ENCODE measurements around the gene PATZ1.
"Not testable (repeated sequence)": the region's sequence is repeated elsewhere in the genome, so short reads cannot be mapped to it uniquely, and the experiment has no call there.

The PATZ1 gene, protein sequence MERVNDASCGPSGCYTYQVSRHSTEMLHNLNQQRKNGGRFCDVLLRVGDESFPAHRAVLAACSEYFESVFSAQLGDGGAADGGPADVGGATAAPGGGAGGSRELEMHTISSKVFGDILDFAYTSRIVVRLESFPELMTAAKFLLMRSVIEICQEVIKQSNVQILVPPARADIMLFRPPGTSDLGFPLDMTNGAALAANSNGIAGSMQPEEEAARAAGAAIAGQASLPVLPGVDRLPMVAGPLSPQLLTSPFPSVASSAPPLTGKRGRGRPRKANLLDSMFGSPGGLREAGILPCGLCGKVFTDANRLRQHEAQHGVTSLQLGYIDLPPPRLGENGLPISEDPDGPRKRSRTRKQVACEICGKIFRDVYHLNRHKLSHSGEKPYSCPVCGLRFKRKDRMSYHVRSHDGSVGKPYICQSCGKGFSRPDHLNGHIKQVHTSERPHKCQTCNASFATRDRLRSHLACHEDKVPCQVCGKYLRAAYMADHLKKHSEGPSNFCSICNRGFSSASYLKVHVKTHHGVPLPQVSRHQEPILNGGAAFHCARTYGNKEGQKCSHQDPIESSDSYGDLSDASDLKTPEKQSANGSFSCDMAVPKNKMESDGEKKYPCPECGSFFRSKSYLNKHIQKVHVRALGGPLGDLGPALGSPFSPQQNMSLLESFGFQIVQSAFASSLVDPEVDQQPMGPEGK

DNA sequence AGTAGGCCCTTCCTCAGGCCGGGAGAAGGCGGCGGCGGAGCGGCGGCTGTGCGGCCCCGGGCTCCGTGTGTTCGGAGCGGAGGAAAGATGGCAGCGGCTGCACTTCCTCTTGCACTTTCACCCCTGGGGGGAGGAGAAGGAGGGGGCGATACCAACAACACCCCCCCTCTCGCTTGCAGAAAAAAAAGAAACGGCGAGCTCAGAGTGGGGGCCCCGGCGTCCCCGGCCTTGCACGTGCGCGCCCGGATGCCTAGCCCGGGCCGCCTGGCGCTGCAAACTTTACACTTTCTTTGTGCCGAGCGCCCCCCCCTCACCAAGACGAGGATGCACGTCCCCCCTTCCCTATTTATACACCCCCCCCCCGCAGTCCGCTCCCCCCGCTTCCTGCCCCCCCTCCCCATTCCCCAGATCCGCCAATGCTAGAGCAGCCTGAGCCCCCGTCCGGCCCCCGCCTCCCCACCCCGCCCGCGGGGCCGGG lies at the start of gene PATZ1:
Gene PATZ1, minus strand, starts transcription at position 92 of the 478 bp plus-strand sequence. CDS start 744 bp downstream, outside the sequence.
- DNase-seq = peak; percentile 44

DNA sequence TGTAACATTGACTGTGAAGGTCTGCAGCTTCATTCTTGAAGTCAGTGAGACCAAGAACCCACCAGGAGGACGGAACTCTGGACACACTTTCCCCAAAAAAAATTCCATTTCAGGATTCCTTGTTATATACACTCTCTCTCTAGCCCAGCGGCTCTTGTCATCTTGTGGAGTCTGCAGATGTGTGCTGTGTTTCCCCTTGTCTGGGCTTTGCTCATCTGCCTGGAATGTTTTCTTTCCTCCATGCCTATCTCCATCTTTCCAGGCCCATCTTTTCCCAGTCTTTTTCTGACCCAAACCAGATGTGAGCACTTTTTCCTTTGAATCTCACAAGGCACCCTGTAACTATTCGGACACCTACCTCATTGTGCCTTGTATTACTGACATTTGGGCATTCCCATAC lies 48.2 kb upstream of the PATZ1 start:
- no peak for DNase-seq

DNA sequence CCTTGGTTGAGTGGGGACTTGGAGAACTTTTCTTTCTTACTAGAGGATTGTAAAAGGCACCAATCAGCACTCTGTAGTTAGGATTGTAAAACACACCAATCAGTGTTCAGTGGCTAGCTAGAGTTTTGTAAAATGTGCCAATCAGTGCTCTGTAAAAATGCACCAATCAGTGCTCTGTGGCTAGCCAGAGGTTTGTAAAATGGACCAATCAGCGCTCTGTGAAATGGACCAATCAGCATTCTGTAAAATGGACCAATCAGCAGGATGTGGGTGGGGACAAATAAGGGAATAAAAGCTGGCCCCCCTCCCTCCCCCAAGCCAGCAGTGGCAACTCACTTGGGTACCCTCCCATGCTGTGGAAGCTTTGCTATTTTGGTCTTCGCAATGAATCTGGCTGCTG lies 47.7 kb upstream of the PATZ1 start:
- DNase-seq = no peak

DNA sequence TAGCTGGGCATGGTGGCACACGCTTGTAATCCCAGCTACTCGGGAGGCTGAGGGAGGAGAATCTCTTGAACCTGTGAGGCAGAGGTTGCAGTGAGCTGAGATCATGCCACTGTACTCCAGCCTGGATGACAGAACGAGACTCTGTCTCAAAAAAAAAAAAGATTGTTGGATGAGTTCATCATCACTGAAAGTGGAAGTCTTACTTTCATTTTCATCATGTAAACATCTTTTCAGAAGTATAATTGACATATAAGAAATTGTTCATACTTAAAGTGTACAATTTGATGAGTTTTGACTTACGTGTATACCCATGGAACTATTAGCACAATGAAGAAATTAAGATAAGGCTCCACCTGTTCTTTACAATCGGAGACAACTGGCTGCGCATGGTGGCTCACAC lies 32.5 kb upstream of the PATZ1 start:
- not testable (repeated sequence) for DNase-seq

DNA sequence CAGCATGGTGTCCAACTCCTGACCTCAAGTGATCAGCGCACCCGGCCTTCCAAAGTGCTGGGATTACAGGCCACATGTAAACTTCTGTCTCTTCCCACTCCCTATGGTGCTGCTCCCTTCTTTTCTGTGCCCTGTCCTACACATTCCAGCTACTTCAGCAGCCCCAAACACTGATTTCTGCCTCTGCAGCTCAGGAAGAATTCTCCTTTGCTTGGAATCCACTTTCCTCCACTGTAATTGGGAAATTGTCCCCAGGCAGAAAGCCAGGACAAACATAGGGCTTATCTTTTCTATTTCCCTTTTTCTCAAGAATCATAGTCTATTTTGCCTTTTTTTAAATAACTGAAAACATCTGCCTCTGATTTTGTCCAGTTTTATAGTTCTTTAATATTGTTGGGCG lies 32.0 kb upstream of the PATZ1 start:
- no peak for DNase-seq

DNA sequence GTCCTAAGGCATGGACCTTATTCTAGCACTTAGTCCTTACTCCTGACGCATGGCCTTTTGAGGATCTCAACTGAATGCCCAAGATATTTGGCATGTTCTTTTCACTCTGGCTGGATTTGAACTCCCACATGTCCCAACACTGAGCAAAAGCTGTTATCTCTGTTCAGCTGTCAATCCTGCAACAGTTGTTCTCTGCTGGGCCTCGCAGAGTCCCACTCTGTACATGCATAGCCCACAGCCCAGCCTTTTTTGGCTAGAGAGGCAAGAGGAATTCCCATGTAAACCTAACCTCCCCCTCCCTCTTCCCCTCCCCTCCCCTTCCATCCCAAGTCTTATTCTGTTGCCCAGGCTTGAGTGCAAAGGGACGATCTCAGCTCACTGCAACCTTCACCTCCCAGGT lies 31.5 kb upstream of the PATZ1 start:
- DNase-seq = no peak

DNA sequence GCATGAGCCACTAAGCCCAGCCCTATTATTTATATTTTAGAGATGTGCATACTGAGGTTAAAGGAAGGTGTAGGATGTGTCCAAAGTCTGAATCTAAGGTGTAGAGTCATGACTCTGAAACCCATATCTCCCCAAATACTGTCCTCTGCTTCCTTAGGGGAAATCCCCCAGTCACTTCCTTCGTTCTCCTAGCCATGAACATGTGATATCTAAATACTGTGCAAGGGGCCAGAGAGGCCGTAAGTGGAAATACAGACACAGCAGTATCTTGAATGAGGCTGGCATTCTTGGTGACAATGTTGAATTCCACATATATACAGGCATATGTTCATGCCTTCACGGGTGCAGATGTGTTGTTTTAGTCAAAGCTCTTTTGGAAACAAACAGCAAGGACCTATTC lies 21.3 kb upstream of the PATZ1 start:
- DNase-seq = no peak

DNA sequence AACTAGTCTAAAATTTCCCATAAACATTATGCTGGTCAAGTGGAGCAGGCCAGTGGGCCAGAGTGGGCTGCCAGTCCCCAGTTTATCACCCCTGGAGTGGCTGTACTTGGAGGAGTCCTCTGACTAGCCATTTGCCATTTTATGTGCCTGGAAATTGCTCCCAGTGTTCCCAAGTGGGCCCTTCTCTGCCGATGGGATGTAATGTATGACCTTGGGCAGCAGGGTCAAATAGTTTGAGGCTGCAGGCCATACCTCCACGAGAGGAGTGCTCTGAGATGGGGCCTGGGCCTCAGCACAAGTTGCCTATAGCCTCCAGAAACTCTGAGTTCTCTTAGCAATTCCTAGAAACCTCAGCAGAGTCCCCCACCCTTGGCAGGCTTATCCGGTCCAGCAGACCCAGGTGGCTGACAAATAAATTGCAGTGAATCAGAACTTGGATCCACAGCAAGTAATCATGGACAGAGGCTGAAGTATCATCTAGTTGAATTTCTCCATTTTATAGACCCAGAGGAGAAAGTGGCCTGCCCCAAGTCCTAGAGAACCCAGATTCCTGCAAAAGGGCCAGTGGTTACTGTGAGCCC lies 17.8 kb upstream of the PATZ1 start:
- no peak for DNase-seq

DNA sequence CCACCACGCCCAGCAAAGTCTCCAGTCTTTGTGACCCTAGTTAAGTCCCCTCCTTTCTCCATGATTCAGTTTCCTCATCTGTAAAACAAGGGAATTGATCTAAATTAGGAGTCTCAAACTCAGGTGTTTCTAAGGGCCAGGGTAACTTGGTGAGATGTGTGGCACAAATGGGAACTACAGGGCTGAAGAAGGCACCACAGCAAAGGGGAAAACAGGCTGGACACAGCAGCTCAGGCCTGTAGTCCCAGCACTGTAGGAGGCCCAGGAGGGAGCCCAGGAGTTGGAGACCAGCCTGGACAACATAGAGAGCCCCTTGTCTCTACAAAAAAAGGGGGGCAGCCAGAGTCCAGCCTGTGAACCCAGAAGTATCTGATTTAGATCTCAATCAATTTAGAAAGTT lies 15.6 kb upstream of the PATZ1 start:
- no peak for DNase-seq

DNA sequence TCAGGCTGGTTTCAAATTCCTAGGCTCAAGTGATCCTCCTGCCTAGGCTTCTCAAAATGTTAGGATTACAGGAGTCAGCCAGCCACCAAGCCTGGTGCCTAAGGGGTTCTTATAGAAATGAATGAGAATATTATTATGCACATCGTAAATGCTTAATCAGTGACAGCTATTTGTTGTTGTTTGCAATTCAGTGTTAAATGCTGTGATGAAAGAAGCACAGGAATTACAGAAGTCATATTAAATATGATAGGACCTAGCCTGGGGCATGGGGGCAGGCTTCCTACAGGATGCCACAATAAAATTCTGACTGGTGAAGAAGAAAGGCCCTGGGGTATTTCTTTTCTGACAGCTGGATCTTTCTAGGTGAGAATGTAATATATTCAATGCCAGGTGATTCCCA lies 13.9 kb upstream of the PATZ1 start:
- no peak for DNase-seq

DNA sequence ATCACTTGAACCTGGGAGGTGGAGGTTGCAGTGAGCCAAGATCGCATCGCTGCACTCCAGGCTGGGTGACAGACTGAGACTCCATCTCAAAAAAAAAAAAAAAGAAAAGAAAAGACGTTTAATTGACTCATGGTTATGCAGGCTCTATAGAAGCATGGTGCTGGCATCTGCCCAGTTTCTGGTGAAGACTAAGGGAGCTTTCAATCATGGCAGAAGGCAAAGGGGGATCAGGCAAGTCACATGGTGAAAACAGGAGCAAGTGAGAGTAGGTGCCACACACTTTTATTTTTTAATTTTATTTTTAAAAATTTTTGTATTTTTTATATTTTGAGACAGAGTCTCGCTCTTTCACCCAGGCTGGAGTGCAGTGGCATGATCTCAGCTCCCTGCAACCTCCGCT lies 8.4 kb upstream of the PATZ1 start:
- DNase-seq = no peak

DNA sequence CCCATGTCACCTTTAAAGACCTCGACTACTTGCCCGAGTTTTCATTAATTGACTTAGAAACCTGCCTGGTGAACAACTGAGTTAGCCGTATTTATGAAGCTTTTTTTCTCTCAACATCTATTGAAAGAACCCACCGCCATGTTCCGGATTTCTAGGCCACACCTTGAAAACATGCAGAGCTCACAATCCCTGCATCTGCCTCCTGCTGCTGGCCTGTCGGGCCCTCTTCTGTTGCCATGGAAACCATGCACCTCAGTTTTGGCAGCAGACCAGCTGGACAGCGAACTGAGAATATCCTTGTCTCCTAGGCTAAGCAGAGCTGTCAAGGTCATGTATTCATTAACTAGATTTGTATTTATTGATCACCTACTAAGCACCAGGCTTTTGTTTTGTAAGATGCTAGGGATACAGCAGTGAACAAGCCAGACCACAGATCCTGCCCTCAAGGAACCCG lies 4.3 kb upstream of the PATZ1 start:
- DNase-seq = no peak

DNA sequence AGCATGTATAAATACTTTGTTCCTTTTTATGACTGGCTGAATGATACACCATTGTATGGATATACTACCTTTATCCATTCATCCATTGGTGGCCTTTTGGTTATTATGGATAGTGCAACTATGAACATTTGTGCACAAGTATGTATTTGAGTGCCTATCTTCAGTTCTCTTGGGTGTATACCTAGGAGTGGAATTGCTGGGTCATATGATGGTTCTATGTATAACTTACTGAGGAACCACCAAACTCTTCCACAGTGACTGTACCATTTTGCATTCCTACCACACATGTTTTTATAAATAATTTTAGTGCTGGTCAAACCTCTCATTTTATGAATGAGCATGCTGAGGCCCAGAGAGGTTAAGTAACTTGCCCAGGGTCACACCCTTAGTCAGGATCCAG lies 3.8 kb upstream of the PATZ1 start:
- DNase-seq = no peak

DNA sequence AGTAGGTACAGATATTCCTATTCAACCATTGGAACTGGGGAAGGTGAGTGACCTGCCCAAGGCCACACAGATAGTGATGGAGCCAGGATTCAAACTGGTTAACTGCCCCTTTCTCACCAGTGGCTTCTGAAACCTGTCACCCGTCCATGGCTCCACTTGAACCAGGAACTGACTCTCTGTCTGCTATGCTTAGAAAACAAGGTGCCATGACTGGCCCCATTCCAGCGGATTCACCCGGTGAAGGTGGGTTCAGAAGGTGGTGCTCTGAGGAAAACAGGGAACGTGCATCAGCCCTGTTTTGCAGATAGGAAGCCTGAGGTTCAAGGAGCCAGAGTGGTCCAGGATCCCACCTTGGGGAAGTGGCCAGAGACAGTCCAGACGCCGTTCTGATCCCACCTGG lies 2.6 kb upstream of the PATZ1 start:
- DNase-seq = no peak

DNA sequence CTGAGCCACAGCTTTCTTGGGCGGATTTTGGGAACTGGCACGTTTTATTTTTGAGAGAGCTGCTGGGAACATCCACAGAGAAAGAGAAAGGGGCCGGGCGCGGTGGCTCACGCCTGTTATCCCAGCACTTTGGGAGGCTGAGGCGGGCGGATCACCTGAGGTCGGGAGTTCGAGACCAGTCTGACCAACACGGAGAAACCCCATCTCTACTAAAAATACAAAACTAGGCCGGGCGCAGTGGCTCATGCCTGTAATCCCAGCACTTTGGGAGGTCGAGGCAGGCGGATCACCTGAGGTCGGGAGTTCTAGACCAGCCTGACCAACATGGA lies 1.8 kb upstream of the PATZ1 start:
- not testable (repeated sequence) for DNase-seq

DNA sequence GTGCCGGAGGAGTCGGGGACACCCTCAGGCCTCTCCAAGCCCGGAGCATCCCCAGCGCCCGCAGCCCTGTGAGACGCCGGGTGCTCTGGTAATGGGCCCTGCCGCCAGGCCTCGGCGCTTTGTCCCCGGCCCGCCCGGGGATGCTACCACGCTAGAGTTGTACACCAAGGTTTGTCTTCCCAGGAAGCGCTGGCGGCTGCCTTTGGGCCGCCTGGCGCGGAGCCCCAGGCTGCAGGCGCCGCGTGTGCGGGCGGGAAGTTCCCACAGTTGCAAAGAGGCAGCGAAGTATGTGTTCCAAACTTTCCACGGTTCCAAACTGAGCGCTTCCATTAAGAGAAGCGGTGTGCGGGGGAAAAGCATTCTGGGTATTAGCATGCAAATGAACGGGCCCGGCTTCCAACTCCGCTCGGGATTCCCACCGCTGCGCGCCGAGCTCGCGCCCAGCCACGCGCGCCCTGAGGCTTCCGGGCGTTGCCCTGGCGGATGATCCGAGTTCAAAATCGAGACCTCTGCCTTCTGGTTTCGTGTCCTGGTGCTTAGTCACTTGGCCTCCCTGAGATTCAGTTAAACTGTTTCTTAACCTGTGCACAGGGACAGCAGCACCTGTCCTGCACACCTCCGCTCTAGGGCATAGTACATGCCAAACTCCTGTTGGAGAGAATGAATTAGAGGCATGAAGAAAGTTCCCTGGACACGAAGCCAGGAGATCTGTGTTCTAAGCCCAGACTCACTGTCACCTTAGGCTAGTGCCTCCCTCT lies 1.3 kb upstream of the PATZ1 start:
- DNase-seq = peak; percentile 49

DNA sequence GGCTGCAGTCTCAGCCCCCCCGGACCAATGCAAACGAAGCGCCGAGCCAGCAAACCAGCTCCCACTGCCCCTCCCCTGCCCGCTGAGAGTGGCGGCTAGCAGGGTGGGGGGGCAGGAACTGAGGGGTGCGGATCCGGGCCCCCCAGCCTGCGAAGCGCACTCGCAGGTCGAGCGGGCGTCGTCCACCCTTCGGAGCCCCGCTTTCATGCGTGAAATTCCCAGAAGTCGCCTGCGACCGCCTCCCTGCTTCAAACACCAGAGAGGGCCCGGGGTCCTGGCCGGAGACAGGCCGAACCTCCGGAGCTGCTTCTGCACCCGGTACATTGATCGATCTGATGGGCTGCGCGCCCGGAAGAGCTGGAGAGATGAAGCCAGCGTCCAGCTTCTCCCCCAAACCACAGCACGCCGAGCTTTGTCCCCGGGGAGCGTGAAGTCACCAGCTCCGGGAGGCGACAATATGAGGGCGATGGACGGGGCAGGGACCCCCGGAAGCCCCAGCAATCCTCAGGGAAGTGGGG lies 646 bp upstream of the PATZ1 start:
- DNase-seq = no peak

DNA sequence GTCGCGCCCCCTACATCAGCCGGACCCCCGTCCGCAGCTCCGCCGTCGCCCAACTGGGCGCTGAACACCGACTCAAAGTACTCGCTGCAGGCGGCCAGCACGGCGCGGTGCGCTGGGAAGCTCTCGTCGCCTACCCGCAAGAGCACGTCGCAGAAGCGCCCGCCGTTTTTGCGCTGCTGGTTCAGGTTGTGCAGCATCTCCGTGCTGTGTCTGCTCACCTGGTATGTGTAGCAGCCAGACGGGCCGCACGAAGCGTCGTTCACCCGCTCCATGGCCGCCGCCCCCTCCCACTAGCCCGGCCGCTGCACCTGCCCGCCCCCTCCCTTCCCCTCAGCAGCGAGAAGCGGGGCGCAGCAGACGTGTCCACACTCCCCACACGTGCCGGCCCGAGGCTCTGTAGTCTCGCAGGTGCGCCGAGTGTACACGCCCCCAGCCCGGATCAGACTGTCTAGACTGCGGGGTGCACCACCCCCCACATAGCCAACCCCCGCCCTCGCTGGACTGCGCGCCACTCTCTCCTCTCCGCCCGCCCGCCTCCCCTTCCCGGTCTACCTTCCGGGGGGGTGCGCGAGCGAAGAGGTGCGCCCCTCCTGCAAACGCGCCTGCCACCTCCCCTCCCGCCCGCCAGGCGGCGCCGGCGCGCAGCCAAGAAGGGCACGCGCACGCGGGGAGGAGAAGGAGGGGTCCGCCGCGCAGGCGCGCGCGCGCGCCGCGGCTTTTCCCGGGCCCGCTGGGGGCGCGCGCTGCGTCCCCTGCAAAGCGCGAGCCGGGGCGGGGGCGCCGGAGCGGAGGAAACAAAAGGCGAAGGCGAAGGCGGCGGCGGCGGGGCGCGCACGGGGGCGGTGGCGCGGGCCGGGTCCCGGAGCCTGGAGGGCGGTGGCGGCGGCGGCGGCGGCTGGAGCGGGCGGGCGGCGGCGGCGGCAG lies 553 bp downstream of the PATZ1 start:
- peak; percentile 59 for DNase-seq

DNA sequence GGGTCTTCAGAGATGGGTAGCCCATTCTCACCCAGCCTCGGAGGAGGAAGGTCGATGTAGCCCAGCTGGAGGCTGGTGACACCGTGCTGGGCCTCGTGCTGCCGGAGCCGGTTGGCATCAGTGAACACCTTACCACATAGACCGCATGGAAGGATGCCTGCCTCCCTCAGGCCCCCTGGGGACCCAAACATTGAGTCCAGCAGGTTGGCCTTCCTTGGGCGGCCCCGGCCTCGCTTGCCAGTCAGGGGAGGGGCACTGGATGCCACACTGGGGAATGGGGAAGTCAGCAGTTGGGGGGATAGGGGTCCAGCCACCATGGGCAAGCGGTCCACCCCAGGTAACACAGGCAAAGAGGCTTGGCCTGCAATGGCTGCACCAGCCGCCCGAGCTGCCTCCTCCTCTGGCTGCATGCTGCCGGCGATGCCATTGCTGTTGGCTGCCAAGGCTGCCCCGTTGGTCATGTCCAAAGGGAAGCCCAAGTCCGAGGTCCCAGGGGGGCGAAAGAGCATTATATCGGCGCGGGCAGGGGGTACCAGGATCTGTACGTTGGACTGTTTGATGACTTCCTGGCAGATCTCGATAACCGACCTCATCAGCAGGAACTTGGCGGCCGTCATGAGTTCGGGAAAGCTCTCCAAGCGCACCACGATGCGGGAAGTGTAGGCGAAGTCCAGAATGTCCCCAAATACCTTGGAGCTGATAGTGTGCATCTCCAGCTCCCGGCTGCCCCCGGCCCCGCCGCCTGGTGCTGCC lies 1.4 kb downstream of the PATZ1 start:
- DNase-seq = no peak

DNA sequence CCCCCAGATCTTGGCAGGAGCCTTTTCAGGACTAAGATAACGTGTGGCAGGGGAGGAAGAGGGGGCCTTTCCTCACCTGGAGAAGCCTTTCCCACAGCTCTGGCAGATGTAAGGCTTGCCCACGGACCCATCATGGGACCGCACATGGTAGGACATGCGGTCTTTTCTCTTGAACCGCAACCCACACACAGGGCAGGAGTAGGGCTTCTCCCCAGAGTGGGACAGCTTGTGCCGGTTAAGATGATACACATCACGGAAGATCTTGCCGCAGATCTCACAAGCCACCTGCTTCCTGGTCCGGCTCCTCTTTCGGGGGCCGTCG lies 1.9 kb downstream of the PATZ1 start:
- DNase-seq = no peak

Measured in kidney glomerular epithelial cell (primary cell).